ENCODE results near the gene OAS1.
"Not testable (repeated sequence)": the region's sequence is repeated elsewhere in the genome, so short reads cannot be mapped to it uniquely, and the experiment has no call there.

DNA sequence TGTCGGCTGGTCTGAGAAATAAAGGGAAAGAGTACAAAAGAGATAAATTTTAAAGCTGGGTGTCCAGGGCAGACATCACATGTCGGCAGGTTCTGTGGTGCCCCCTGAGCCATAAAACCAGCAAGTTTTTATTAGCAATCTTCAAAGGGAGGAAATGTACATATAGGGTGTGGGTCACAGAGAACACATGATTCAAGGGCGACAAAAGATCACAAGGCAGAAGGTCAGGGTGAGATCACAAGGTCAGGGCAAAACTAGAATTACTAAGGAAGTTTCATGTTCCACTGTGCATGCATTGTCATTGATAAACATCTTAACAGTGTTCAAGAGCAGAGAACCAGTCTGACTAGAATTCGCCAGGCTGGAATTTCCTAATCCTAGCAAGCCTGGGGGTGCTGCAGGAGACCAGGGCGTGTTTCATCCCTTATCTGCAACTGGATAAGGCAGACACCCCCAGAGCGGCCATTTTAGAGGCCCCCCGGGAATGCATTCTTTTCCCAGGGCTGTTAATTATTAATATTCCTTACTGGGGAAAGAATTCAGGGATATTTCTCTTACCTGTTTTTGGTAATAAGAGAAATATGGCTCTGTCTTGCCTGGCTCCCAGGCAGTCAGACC, 19.8 kb downstream of the OAS1 start:
- not testable (repeated sequence) for TF ChIP-seq L3MBTL2 (conservative IDR thresholded peaks at IDR 0.05); SP1 (IDR thresholded peaks at IDR 0.05); LEF1 (IDR thresholded peaks at IDR 0.05; ENCODE audit: borderline replicate concordance); TARDBP (IDR thresholded peaks at IDR 0.05); PKNOX1 (IDR thresholded peaks at IDR 0.05); FOXM1 (IDR thresholded peaks at IDR 0.05; ENCODE audit: borderline replicate concordance); FOXA1 (IDR thresholded peaks at IDR 0.05); FOXK2 (IDR thresholded peaks at IDR 0.05); SUZ12 (IDR thresholded peaks at IDR 0.05); CTBP1 (IDR thresholded peaks at IDR 0.05; ENCODE audit: borderline replicate concordance); NFRKB (IDR thresholded peaks at IDR 0.05)

Measured in HEK293T (cell line).